Fibroblast of peridontal ligament (primary cell): Measurements from ENCODE around the gene CDC14A.
"Not testable (repeated sequence)": the region's sequence is repeated elsewhere in the genome, so short reads cannot be mapped to it uniquely, and the experiment has no call there.

Experiments used
- DNase-seq: peaks from one replicate; pipeline ENCODE4 v3.0.0-alpha.2; 2010; ENCODE audit errors: extremely low read depth

CDC14A gene

GRCh38 chr1:100352267-100353070, at the start of gene CDC14A:
Gene CDC14A (plus strand): TSS chr1:100352506. CDS start chr1:100352955, 449 bp downstream.
- DNase-seq, result peak; percentile 92

- DNase-seq, result peak; percentile 47
These were observed 49.6 kb upstream of the CDC14A start for GRCh38 chr1:100302739-100303138.

GRCh38 chr1:100304227-100304626, 48.1 kb upstream of the CDC14A start:
- no peak for DNase-seq

GRCh38 chr1:100304921-100305320, 47.4 kb upstream of the CDC14A start:
- DNase-seq, result no peak

GRCh38 chr1:100305954-100306353, 46.4 kb upstream of the CDC14A start:
- DNase-seq, result no peak

- no peak for DNase-seq
These were observed 45.5 kb upstream of the CDC14A start for GRCh38 chr1:100306735-100307313.

GRCh38 chr1:100308777-100309176, 43.5 kb upstream of the CDC14A start:
- peak; percentile 31 for DNase-seq

GRCh38 chr1:100309863-100310262, 42.4 kb upstream of the CDC14A start:
- no peak for DNase-seq

GRCh38 chr1:100313382-100313781, 38.9 kb upstream of the CDC14A start:
- DNase-seq, result no peak

GRCh38 chr1:100316622-100317021, 35.7 kb upstream of the CDC14A start:
- DNase-seq, result no peak

- no peak for DNase-seq
These were observed 31.8 kb upstream of the CDC14A start for GRCh38 chr1:100320311-100321099.

GRCh38 chr1:100321100-100321493, 31.2 kb upstream of the CDC14A start:
- no peak for DNase-seq

GRCh38 chr1:100321506-100321905, 30.8 kb upstream of the CDC14A start:
- no peak for DNase-seq

- DNase-seq, result peak; percentile 43
These were observed 29.7 kb upstream of the CDC14A start for GRCh38 chr1:100322436-100323211.

- DNase-seq, result no peak
These were observed 28.7 kb upstream of the CDC14A start for GRCh38 chr1:100323419-100324106.

- no peak for DNase-seq
These were observed 26.6 kb upstream of the CDC14A start for GRCh38 chr1:100325415-100326324.

- not testable (repeated sequence) for DNase-seq
These were observed 26.0 kb upstream of the CDC14A start for GRCh38 chr1:100326325-100326670.

GRCh38 chr1:100328133-100328532, 24.2 kb upstream of the CDC14A start:
- no peak for DNase-seq

GRCh38 chr1:100331146-100331545, 21.2 kb upstream of the CDC14A start:
- not testable (repeated sequence) for DNase-seq

- DNase-seq, result no peak
These were observed 20.0 kb upstream of the CDC14A start for GRCh38 chr1:100332331-100332730.
